HG03469 (cell line): ENCODE measurements around the gene CRIM1.
A peak's percentile ranks its signal among the peaks of the same experiment; 100 is the strongest.

Source experiments
- ATAC-seq: cut with Tn5 transposase; IDR thresholded peaks from one replicate; pipeline ENCODE4 v1.9.1; 2021; ENCODE audit warnings: mild to moderate bottlenecking, moderate library complexity, moderate number of reproducible peaks; ENCODE audit not compliant: unreplicated experiment

The CRIM1 gene

GRCh38 chr2:36597003-36597531, 241.5 kb downstream of the CRIM1 start:
- no peak for ATAC-seq

DNA sequence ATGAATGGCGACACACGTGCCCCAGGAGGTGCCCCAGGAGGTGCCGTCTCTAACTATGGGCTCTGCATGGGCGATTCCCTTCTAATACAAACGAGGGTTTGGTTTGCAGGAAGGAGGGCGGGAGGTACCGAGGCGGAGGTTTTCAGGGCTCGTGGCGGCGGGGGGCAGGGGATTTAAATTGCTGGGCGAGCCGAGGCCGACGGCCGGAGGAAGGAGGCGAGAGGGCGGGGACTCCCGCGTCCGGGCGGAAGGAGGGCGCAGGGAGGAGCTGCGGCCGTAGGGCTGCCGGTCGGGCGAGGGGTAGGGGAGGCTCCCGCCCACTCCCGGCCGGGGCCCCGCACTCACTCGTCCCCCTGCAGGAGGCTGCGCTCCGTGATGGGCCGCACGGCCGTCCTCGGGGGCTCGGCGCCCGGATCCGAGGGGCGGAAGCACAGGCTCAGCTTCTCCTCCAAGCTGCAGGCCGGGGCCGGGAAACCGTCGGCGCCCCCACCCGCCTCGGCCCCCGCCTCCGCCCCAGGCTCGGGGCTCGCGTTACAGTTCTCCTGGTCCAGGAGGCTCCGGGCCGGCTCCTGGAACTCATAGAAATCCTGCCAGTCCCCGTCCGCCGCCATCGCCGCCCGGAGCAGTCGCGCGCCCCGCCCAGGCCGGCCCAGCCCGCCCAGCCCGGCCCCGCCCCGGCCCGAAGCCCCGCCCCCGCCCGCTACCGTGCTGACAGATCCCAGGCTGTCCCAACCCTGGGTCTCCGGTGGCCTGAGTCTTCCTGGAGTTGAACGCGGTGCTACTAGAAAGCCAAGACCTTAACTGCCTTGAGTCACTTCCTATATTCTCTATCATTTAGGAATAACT, 242.2 kb downstream of the CRIM1 start, which contains the start of gene FEZ2:
Gene FEZ2, minus strand, starts transcription at position 637 of the 846 bp plus-strand sequence. Its CDS starts 26 bp downstream, at position 611.
- peak; percentile 97 for ATAC-seq
